GM12878 (cell line): ENCODE results near the gene TNP2. TPM values are rescaled to one million over a fixed set of nuclear protein-coding genes. Genes with fewer than 3 reads are reported as not detected.

Experiments
- ATAC-seq: fragments of 200-7000 bp; cut with Tn5 transposase; 3 replicates; pipeline ENCODE4 v1.9.1; 2020; ENCODE audit warnings: mild to moderate bottlenecking, moderate library complexity
- BruUV-seq: library from RNA; stranded (reverse); fragments of 400-500 nt; replicated peaks from 2 replicates; lab custom pipeline; 2021; lab: Mats Ljungman, UMichigan
- CTCF ChIA-PET: fragments of 300-600 bp; sonication (Branson Sonifier 250); formaldehyde crosslinking; extraction: SDS; loops from one replicate; lab custom pipeline; 2021; ENCODE audit warnings: inconsistent platforms; lab: Yijun Ruan, JAX
- POLR2A ChIA-PET: fragments of 350-600 bp; formaldehyde crosslinking; extraction: SDS; loops from one replicate; lab custom pipeline; 2021; ENCODE audit warnings: inconsistent platforms; lab: Charles Lee
- RAD21 ChIA-PET: fragments of 300-600 bp; sonication (Branson Sonifier 250); formaldehyde crosslinking; loops from one replicate; lab custom pipeline; 2023; ENCODE audit warnings: antibody characterized with exemption; ENCODE audit not compliant: unreplicated experiment; lab: Charles Lee
- SMC1A ChIA-PET: fragments of 300-600 bp; sonication (Branson Sonifier 250); formaldehyde crosslinking; loops from one replicate; lab custom pipeline; 2023; ENCODE audit not compliant: unreplicated experiment, uncharacterized antibody; lab: Charles Lee
- DNase-seq: peaks from one replicate; pipeline ENCODE4 v3.0.0-alpha.2; 2011; ENCODE audit warnings: low read depth, low spot score
- FAIRE-seq: peaks from 3 replicates; lab custom pipeline; 2011; peaks lifted over from hg19 to GRCh38; lab: Jason Lieb, UNC
- H2AFZ ChIP-seq: 2 replicates; pipeline ENCODE4 v1.6.0; 2011; ENCODE audit warnings: low read depth, low read length, control low read depth; ENCODE audit not compliant: control insufficient read depth
- H3K27ac ChIP-seq: 2 replicates; pipeline ENCODE4 v1.5.1; 2011; ENCODE audit warnings: control low read depth; ENCODE audit not compliant: control insufficient read depth, insufficient read depth
- H3K27me3 ChIP-seq, 2 experiments: replicated peaks in 1 of 2; 2 replicates each; pipeline versions ENCODE4 v1.6.0 to v1.6.1; 2011; ENCODE audit warnings: low read length in 1 of 2; ENCODE audit not compliant: control insufficient read depth in 2 of 2, insufficient read depth in 2 of 2
- H3K36me3 ChIP-seq, 2 experiments: 2 replicates each; pipeline ENCODE4 v1.5.1; 2011; ENCODE audit warnings: low read length in 1 of 2; ENCODE audit not compliant: control insufficient read depth in 2 of 2, insufficient read depth in 2 of 2
- H3K4me1 ChIP-seq: 2 replicates; pipeline ENCODE4 v1.6.1; 2011; ENCODE audit warnings: mild to moderate bottlenecking, low read length, moderate library complexity, mixed read lengths; ENCODE audit not compliant: control insufficient read depth, insufficient read depth
- H3K4me2 ChIP-seq: 2 replicates; pipeline ENCODE4 v1.6.0; 2011; ENCODE audit warnings: control low read depth; ENCODE audit not compliant: control insufficient read depth, insufficient read depth
- H3K4me3 ChIP-seq: fragments of 200-600 bp; sonication (generic); 2 replicates; pipeline ENCODE4 v1.5.1; 2016
- H3K79me2 ChIP-seq: 2 replicates; pipeline ENCODE4 v1.6.0; 2011; ENCODE audit warnings: low read length; ENCODE audit not compliant: control insufficient read depth, insufficient read depth
- H3K9ac ChIP-seq: 2 replicates; pipeline ENCODE4 v1.8.0; 2011; ENCODE audit warnings: low read length, control low read depth, mixed read lengths; ENCODE audit not compliant: control insufficient read depth, insufficient read depth
- H3K9me3 ChIP-seq: replicated peaks from 3 replicates; pipeline ENCODE4 v1.5.1; 2011; ENCODE audit warnings: mild to moderate bottlenecking, low read length; ENCODE audit not compliant: control insufficient read depth, insufficient read depth
- H4K20me1 ChIP-seq: 2 replicates; pipeline ENCODE4 v1.6.0; 2011; ENCODE audit not compliant: control insufficient read depth, insufficient read depth
- CREB1 ChIP-seq: IDR thresholded peaks from 2 replicates; pipeline ENCODE4 v1.6.1; 2012; ENCODE audit warnings: low read depth, mild to moderate bottlenecking, inconsistent platforms
- HDAC6 ChIP-seq: fragments of 200-600 bp; sonication (generic); IDR thresholded peaks from one replicate; pipeline ENCODE4 v1.8.0; 2017; ENCODE audit warnings: antibody characterized with exemption; ENCODE audit not compliant: unreplicated experiment
- IRF5 ChIP-seq: fragments of 450-650 bp; IDR thresholded peaks from 2 replicates; pipeline ENCODE4 v1.6.1; 2017; ENCODE audit warnings: borderline replicate concordance
- NR2F1 ChIP-seq: fragments of 450-650 bp; conservative IDR thresholded peaks from 2 replicates; pipeline ENCODE4 v1.6.1; 2017; ENCODE audit warnings: mild to moderate bottlenecking
- PAX5 ChIP-seq: IDR thresholded peaks from 2 replicates; pipeline ENCODE4 v1.6.1; 2011; ENCODE audit warnings: low read depth, low read length, borderline replicate concordance
- POLR2A ChIP-seq: IDR thresholded peaks from 2 replicates; pipeline ENCODE4 v1.6.1; 2011; ENCODE audit warnings: low read depth, mild to moderate bottlenecking, low read length
- WGBS: methylation state at CpG from one replicate; pipeline ENCODE4 v1.1.6; 2016; ENCODE audit warnings: low lambda C conversion rate; ENCODE audit not compliant: insufficient replicate concordance, insufficient coverage; ENCODE audit errors: missing lambda C conversion rate; 5-methylcytosine and 5-hydroxymethylcytosine counted together
- in situ Hi-C: fragments of 300-500 bp; cut with MboI; formaldehyde crosslinking; loops from 9 replicates; pipeline ENCODE4 v1.14.3; 2018; ENCODE audit warnings: mixed read lengths
- intact Hi-C: fragments of 100-400 bp; cut with micrococcal nuclease; formaldehyde crosslinking; loops from one replicate; pipeline ENCODE4 v1.14.2; 2022; ENCODE audit not compliant: unreplicated experiment
- polyA plus RNA-seq, 11 experiments: library from polyadenylated mRNA; depleted of rRNA in 4 of 11; unstranded in 6 of 11; stranded (reverse) in 5 of 11; fragments of >200 nt; fragmentation: Nextera tagmentation in 4 of 11; fragmentation: Illumina TruSeq in 1 of 11; extraction: Ambion mirVana in 4 of 11; extraction: Trizol in 1 of 11; gene quantifications; 1 replicate in 1 of 11; 2 replicates in 10 of 11; pipeline versions ENCODE4 v1.2.1 to v1.2.3, GENCODE V29; 2011 to 2016; ENCODE audit warnings: inconsistent platforms in 2 of 11, missing spikeins in 2 of 11, low read depth in 1 of 11
- total RNA-seq, 4 experiments: library from RNA; depleted of rRNA in 3 of 4; stranded (reverse); fragments of >200 nt in 3 of 4; fragmentation: Illumina TruSeq in 1 of 4; extraction: Trizol in 1 of 4; gene quantifications; 2 replicates each; pipeline versions ENCODE4 v1.2.1 to v1.2.3, GENCODE V29; 2013 to 2021

TNP2 gene
- total and polyA plus RNA-seq, 10 of the 15 experiments (the other 5 are each of a cell fraction or from before 2014, with no cell fraction given): not detected

- no peak overlapping the region for H2AFZ ChIP-seq
- RAD21 ChIA-PET: no interaction called here
- POLR2A ChIA-PET: interaction anchor here (1.0 kb wide), 1 partner anchor 13 kb away, joined by 3 read pairs; no protein-coding TSS in a partner anchor
- intact Hi-C loops (no loop called here), in situ Hi-C loops (loop anchor here (5.0 kb wide), 1 partner anchor 282 kb away; no protein-coding TSS in a partner anchor)
- H3K9me3 ChIP-seq: no peaks in the 10 kb centered on the region; the same call in 2 of the 3 replicates
- DNase-seq (no peak), ATAC-seq (no peak), FAIRE-seq (no peak)
- H3K36me3 ChIP-seq: peaks cover 0 to 3% of the 10 kb centered on the region in 2 experiments; a peak in 1 of 4 replicates
- SMC1A ChIA-PET: interaction anchor here (1.0 kb wide), 1 partner anchor 57 kb away, joined by 3 read pairs; no protein-coding TSS in a partner anchor
- H3K27me3 ChIP-seq: no peaks in the 10 kb centered on the region
- peaks cover 21% of the 10 kb centered on the region for H3K79me2 ChIP-seq
- H3K4me2 ChIP-seq: no peak overlapping the region
- no peak overlapping the region for H3K4me3 ChIP-seq
- H3K27ac ChIP-seq: no peak overlapping the region
- 74% methylated on average over 58 of the region's 63 CpGs for WGBS
- H3K4me1 ChIP-seq: peaks cover 25% of the 10 kb centered on the region
- CTCF ChIA-PET: no interaction called here
- no peak overlapping the region for H3K9ac ChIP-seq
- peak; percentile 76 for TF ChIP-seq POLR2A
- TF ChIP-seq CREB1: no peak
- 0 out of 2 replicates have a peak, but pooled peaks have one; percentile 22 for TF ChIP-seq NR2F1
- no peak for TF ChIP-seq HDAC6
- TF ChIP-seq PAX5: peak; percentile 27; the same call in 1 of the 2 replicates
- TF ChIP-seq IRF5: no peak
- TF ChIP-seq, all 136 proteins: peak for 3
- BruUV-seq: no TSS peak
- H4K20me1 ChIP-seq: no peaks in the 10 kb centered on the region
Observed at GRCh38 chr16:11249233-11250061, 19.7 kb downstream of the TNP2 start.
